Activated gamma-delta T cell (primary cell): ENCODE data around the gene AVEN.
"Not testable (repeated sequence)": the region's sequence is repeated elsewhere in the genome, so short reads cannot be mapped to it uniquely, and the experiment has no call there.

ENCODE experiments used
- DNase-seq: peaks from one replicate; lab custom pipeline; 2025; lab: John Stamatoyannopoulos, UW

Gene AVEN

GRCh38 chr15:34039790-34040113 is 748 bp upstream of the AVEN start:
- DNase-seq, result no peak

GRCh38 chr15:34038023-34038870 is 757 bp downstream of the AVEN start:
- peak; percentile 57 for DNase-seq

- no peak for DNase-seq
Measured at GRCh38 chr15:34031987-34032760, 6.8 kb downstream of the AVEN start.

- no peak for DNase-seq
Measured at GRCh38 chr15:34027606-34028005, 11.4 kb downstream of the AVEN start.

GRCh38 chr15:34025252-34025651 is 13.8 kb downstream of the AVEN start:
- DNase-seq, result no peak

GRCh38 chr15:34023907-34024306 is 15.1 kb downstream of the AVEN start:
- no peak for DNase-seq

GRCh38 chr15:34019369-34019990 is 19.5 kb downstream of the AVEN start:
- no peak for DNase-seq

GRCh38 chr15:34018738-34019137 is 20.3 kb downstream of the AVEN start:
- DNase-seq, result not testable (repeated sequence)

GRCh38 chr15:34018021-34018645 is 20.9 kb downstream of the AVEN start:
- DNase-seq, result no peak

- no peak for DNase-seq
Measured at GRCh38 chr15:34014556-34014955, 24.4 kb downstream of the AVEN start.

GRCh38 chr15:34013746-34014145 is 25.3 kb downstream of the AVEN start:
- DNase-seq, result no peak

- DNase-seq, result no peak
Measured at GRCh38 chr15:34012461-34013028, 26.5 kb downstream of the AVEN start.

- DNase-seq, result no peak
Measured at GRCh38 chr15:34011481-34011880, 27.5 kb downstream of the AVEN start.

GRCh38 chr15:34010921-34011320 is 28.1 kb downstream of the AVEN start:
- DNase-seq, result no peak

- no peak for DNase-seq
Measured at GRCh38 chr15:34009656-34010055, 29.3 kb downstream of the AVEN start.

- DNase-seq, result no peak
Measured at GRCh38 chr15:34006381-34006780, 32.6 kb downstream of the AVEN start.

- no peak for DNase-seq
Measured at GRCh38 chr15:34001536-34001935, 37.5 kb downstream of the AVEN start.

GRCh38 chr15:33995666-33996065 is 43.3 kb downstream of the AVEN start:
- DNase-seq, result not testable (repeated sequence)

- DNase-seq, result no peak
Measured at GRCh38 chr15:33994005-33994615, 44.9 kb downstream of the AVEN start.

GRCh38 chr15:33988384-33988783 is 50.6 kb downstream of the AVEN start:
- no peak for DNase-seq

GRCh38 chr15:33987444-33987843 is 51.6 kb downstream of the AVEN start:
- DNase-seq, result no peak

GRCh38 chr15:33985751-33986150 is 53.3 kb downstream of the AVEN start:
- DNase-seq, result no peak
